HCT116 (cell line): ENCODE data around the gene TRAF3. TPM values are rescaled to one million over a fixed set of nuclear protein-coding genes. Genes with fewer than 3 reads are reported as not detected.

Experiments used
- ATAC-seq: fragments of 200-7000 bp; cut with Tn5 transposase; 2 replicates; pipeline ENCODE4 v1.9.1; 2020; ENCODE audit warnings: mild to moderate bottlenecking, moderate library complexity
- BruUV-seq: library from RNA; stranded (reverse); fragments of 400-500 nt; replicated peaks from 2 replicates; lab custom pipeline; 2021; lab: Mats Ljungman, UMichigan
- CTCF ChIA-PET: fragments of 300-600 bp; sonication (Branson Sonifier 250); formaldehyde crosslinking; loops from one replicate; lab custom pipeline; 2021; ENCODE audit warnings: antibody characterized with exemption; lab: Charles Lee
- POLR2A ChIA-PET: fragments of 300-600, 350-600 bp; sonication (Branson Sonifier 250); formaldehyde crosslinking; loops from one replicate; lab custom pipeline; 2021; ENCODE audit warnings: antibody characterized with exemption; lab: Charles Lee
- RAD21 ChIA-PET, 2 experiments: fragments of 300-600 bp; sonication (Branson Sonifier 250); formaldehyde crosslinking; loops; one replicate each; lab custom pipeline; 2023; ENCODE audit warnings: low total read pairs in 2 of 2; ENCODE audit not compliant: uncharacterized antibody in 2 of 2, unreplicated experiment in 2 of 2, low non-redundant PET in 1 of 2; lab: Charles Lee
- DNase-seq: peaks from one replicate; pipeline ENCODE4 v3.0.0-alpha.2; 2010; ENCODE audit warnings: low read depth, low spot score
- H2AFZ ChIP-seq: fragments of 200-600 bp; shearing (Covaris generic), sonication (generic); 2 replicates; pipeline ENCODE4 v1.6.1; 2017; ENCODE audit warnings: low read depth, mixed run types, mixed read lengths, antibody characterized with exemption, low read length; ENCODE audit not compliant: poor library complexity, severe bottlenecking
- H3K27ac ChIP-seq: 2 replicates; pipeline ENCODE4 v1.5.1; 2012; ENCODE audit warnings: low read depth, low read length
- H3K27me3 ChIP-seq: fragments of 200-600 bp; sonication (generic); 2 replicates; pipeline ENCODE4 v1.6.1; 2016; ENCODE audit warnings: mixed run types, low read length, mixed read lengths; ENCODE audit not compliant: insufficient read depth
- H3K36me3 ChIP-seq, 2 experiments: fragments of 200-500 bp in 1 of 2; fragments of 200-600 bp in 1 of 2; sonication (Bioruptor generic) in 1 of 2; sonication (generic) in 1 of 2; 2 replicates each; pipeline versions ENCODE4 v1.5.1 to v1.6.1; 2014 to 2016; ENCODE audit warnings: low read length in 2 of 2, inconsistent platforms in 1 of 2, mixed read lengths in 1 of 2, mixed run types in 1 of 2; ENCODE audit not compliant: insufficient read depth in 2 of 2, control insufficient read depth in 1 of 2
- H3K4me1 ChIP-seq, 2 experiments: fragments of 200-600 bp in 1 of 2; sonication (generic) in 1 of 2; 2 replicates each; pipeline versions ENCODE4 v1.5.1 to v1.6.1; 2012 to 2017; ENCODE audit warnings: low read length in 2 of 2, inconsistent platforms in 1 of 2, mild to moderate bottlenecking in 1 of 2, mixed read lengths in 1 of 2, mixed run types in 1 of 2, moderate library complexity in 1 of 2; ENCODE audit not compliant: insufficient read depth in 2 of 2, control insufficient read depth in 1 of 2
- H3K4me2 ChIP-seq: fragments of 200-600 bp; sonication (generic); 2 replicates; pipeline ENCODE4 v1.6.1; 2017; ENCODE audit warnings: mixed run types, low read length, mixed read lengths
- H3K4me3 ChIP-seq, 2 experiments: fragments of 200-600 bp in 1 of 2; sonication (generic) in 1 of 2; replicated peaks in 1 of 2; 2 replicates each; pipeline ENCODE4 v1.5.1; 2011 to 2016; ENCODE audit warnings: low read length in 2 of 2, control low read depth in 1 of 2, low read depth in 1 of 2, mild to moderate bottlenecking in 1 of 2, mixed read lengths in 1 of 2, mixed run types in 1 of 2
- H3K79me2 ChIP-seq: fragments of 200-600 bp; sonication (generic); 2 replicates; pipeline ENCODE4 v1.6.1; 2017; ENCODE audit warnings: mild to moderate bottlenecking, mixed run types, low read length, moderate library complexity, mixed read lengths; ENCODE audit not compliant: insufficient read depth
- H3K9ac ChIP-seq: fragments of 200-600 bp; sonication (generic); 2 replicates; pipeline ENCODE4 v1.6.1; 2016; ENCODE audit warnings: low read length, mixed read lengths
- H3K9me2 ChIP-seq: fragments of 200-600 bp; sonication (generic), shearing (Covaris generic); 2 replicates; pipeline ENCODE4 v1.6.1; 2017; ENCODE audit warnings: mixed run types, mild to moderate bottlenecking, moderate library complexity; ENCODE audit not compliant: insufficient read depth
- H3K9me3 ChIP-seq, 2 experiments: fragments of 200-500 bp in 1 of 2; fragments of 200-600 bp in 1 of 2; sonication (Bioruptor generic) in 1 of 2; sonication (generic) in 1 of 2; 2 replicates each; pipeline ENCODE4 v1.6.1; 2014 to 2017; ENCODE audit warnings: low read length in 2 of 2, mixed read lengths in 2 of 2, inconsistent platforms in 1 of 2, low read depth in 1 of 2, mild to moderate bottlenecking in 1 of 2, mixed run types in 1 of 2, moderate library complexity in 1 of 2; ENCODE audit not compliant: control insufficient read depth in 1 of 2, insufficient read depth in 1 of 2
- H4K20me1 ChIP-seq: fragments of 200-600 bp; sonication (generic), shearing (Covaris generic); 2 replicates; pipeline ENCODE4 v1.6.1; 2017; ENCODE audit warnings: mixed run types, mild to moderate bottlenecking, moderate library complexity; ENCODE audit not compliant: insufficient read depth
- CBX3 ChIP-seq: IDR thresholded peaks from 2 replicates; pipeline ENCODE4 v1.6.1; 2012; ENCODE audit warnings: low read depth
- CTCF ChIP-seq, 3 experiments: fragments of 200-600 bp in 1 of 3; sonication (generic) in 1 of 3; IDR thresholded peaks in 2 of 3; conservative IDR thresholded peaks in 1 of 3; 2 replicates each; pipeline ENCODE4 v1.5.1; 2012 to 2017; ENCODE audit warnings: low read depth in 2 of 3, low read length in 2 of 3, antibody characterized with exemption in 1 of 3, borderline replicate concordance in 1 of 3, control low read depth in 1 of 3, mild to moderate bottlenecking in 1 of 3, mixed read lengths in 1 of 3, mixed run types in 1 of 3, moderate library complexity in 1 of 3; ENCODE audit not compliant: insufficient read depth in 1 of 3
- ELF1 ChIP-seq: IDR thresholded peaks from 2 replicates; pipeline ENCODE4 v1.6.1; 2012; ENCODE audit warnings: low read depth, borderline replicate concordance
- EZH2 ChIP-seq: fragments of 200-600 bp; sonication (generic); IDR thresholded peaks from 2 replicates; pipeline ENCODE4 v1.6.1; 2017; ENCODE audit warnings: antibody characterized with exemption, mixed run types
- EZH2phosphoT487 ChIP-seq: fragments of 200-600 bp; IDR thresholded peaks from 2 replicates; pipeline ENCODE4 v1.6.1; 2018; ENCODE audit warnings: antibody characterized with exemption, borderline replicate concordance
- FOSL1 ChIP-seq: IDR thresholded peaks from 2 replicates; pipeline ENCODE4 v1.6.1; 2012; ENCODE audit warnings: low read depth
- JUND ChIP-seq: IDR thresholded peaks from 2 replicates; pipeline ENCODE4 v1.6.1; 2012
- MAX ChIP-seq: IDR thresholded peaks from 2 replicates; pipeline ENCODE4 v1.6.1; 2012
- POLR2AphosphoS5 ChIP-seq: IDR thresholded peaks from 2 replicates; pipeline ENCODE4 v1.6.1; 2011; ENCODE audit warnings: mild to moderate bottlenecking, low read depth, low read length, moderate library complexity
- REST ChIP-seq: IDR thresholded peaks from 2 replicates; pipeline ENCODE4 v1.6.1; 2012; ENCODE audit warnings: low read depth
- SP1 ChIP-seq: IDR thresholded peaks from 2 replicates; pipeline ENCODE4 v1.6.1; 2012; ENCODE audit warnings: low read depth
- SRF ChIP-seq: IDR thresholded peaks from 2 replicates; pipeline ENCODE4 v1.6.1; 2012; ENCODE audit warnings: low read depth
- TCF7L2 ChIP-seq: IDR thresholded peaks from 2 replicates; pipeline ENCODE4 v1.7.0; 2011; ENCODE audit warnings: borderline replicate concordance, inconsistent platforms; ENCODE audit not compliant: insufficient read depth, insufficient read length; ENCODE audit errors: extremely low read depth
- ZFX ChIP-seq: fragments of 450-650 bp; IDR thresholded peaks from 2 replicates; pipeline ENCODE4 v1.6.1; 2017
- intact Hi-C: fragments of 100-400 bp; cut with micrococcal nuclease; formaldehyde crosslinking; loops from 2 replicates; pipeline ENCODE4 v1.10.0; 2022
- total RNA-seq: library from RNA; stranded (reverse); gene quantifications from one replicate; pipeline ENCODE4 v1.2.1, GENCODE V29; 2021; ENCODE audit not compliant: unreplicated experiment

TRAF3 gene
- total RNA-seq, 1 experiment from 2014 or later = 32.1 TPM

GRCh38 chr14:102739190-102739469 is 38.1 kb upstream of the TRAF3 start:
- no peak overlapping the region for H3K27ac ChIP-seq
- ChIA-PET CTCF (no interaction called here), POLR2A (no interaction called here), RAD21 (no interaction called here)
- intact Hi-C loops = no loop called here
- H3K9ac ChIP-seq = no peak overlapping the region
- H3K4me2 ChIP-seq = no peak overlapping the region
- no peaks in the 10 kb centered on the region for H3K9me2 ChIP-seq
- H3K4me1 ChIP-seq = no peaks in the 10 kb centered on the region
- BruUV-seq = no TSS peak
- H2AFZ ChIP-seq = no peak overlapping the region
- DNase-seq (no peak), ATAC-seq (no peak)
- H3K9me3 ChIP-seq = no peaks in the 10 kb centered on the region; a peak in 2 of 4 replicates
- TF ChIP-seq CTCF (IDR thresholded peaks at IDR 0.05 in 2 of 3, conservative IDR thresholded peaks at IDR 0.05 in 1 of 3; ENCODE audit: borderline replicate concordance in 1 of 3, insufficient read depth in 1 of 3, low read depth in 2 of 3, low read length in 2 of 3) (no peak), POLR2AphosphoS5 (no peak), CBX3 (no peak), MAX (no peak), FOSL1 (no peak), SP1 (no peak), EZH2phosphoT487 (no peak), SRF (no peak), TCF7L2 (no peak), JUND (no peak), EZH2 (no peak), ELF1 (no peak), ZFX (no peak), REST (no peak)
- no peaks in the 10 kb centered on the region for H3K27me3 ChIP-seq
- H3K79me2 ChIP-seq = no peaks in the 10 kb centered on the region
- H3K4me3 ChIP-seq = no peak overlapping the region
- H3K36me3 ChIP-seq = 0 out of 4 replicates have a peak, but pooled peaks cover 0 to 4% of the 10 kb centered on the region in 2 experiments
- no peaks in the 10 kb centered on the region for H4K20me1 ChIP-seq
